Prostate gland (tissue), 2 donors: ENCODE data around the gene TBC1D14. TPM values are rescaled to one million over a fixed set of nuclear protein-coding genes. Genes with fewer than 3 reads are reported as not detected.
A peak's percentile ranks its signal among the peaks of the same experiment; 100 is the strongest.

Experiments used
- DNase-seq: peaks from one replicate; pipeline ENCODE4 v3.0.0-alpha.2; 2019; ENCODE audit warnings: low spot score
- H3K27ac ChIP-seq, 2 donors: fragments of 200-600 bp; sonication (generic); 2 replicates each; pipeline ENCODE4 v1.5.1; 2017 to 2019
- H3K27me3 ChIP-seq: fragments of 200-600 bp; sonication (generic); replicated peaks from 2 replicates; pipeline ENCODE4 v1.5.1; 2019; ENCODE audit not compliant: insufficient read depth
- H3K36me3 ChIP-seq, 2 donors: fragments of 200-600 bp; sonication (generic); 1 replicate in 1 of 2; 2 replicates in 1 of 2; pipeline versions ENCODE4 v1.5.1 to v1.8.1; 2017 to 2019
- H3K4me1 ChIP-seq: fragments of 200-600 bp; sonication (generic); replicated peaks from 2 replicates; pipeline ENCODE4 v1.5.1; 2019
- H3K4me3 ChIP-seq, 2 donors: fragments of 200-600 bp; sonication (generic); 2 replicates each; pipeline ENCODE4 v1.5.1; 2017 to 2019
- H3K9me3 ChIP-seq: fragments of 200-600 bp; sonication (generic); 2 replicates; pipeline ENCODE4 v1.5.1; 2017
- POLR2A ChIP-seq: fragments of 450-650 bp; IDR thresholded peaks from one replicate; pipeline ENCODE4 v1.6.1; 2016; ENCODE audit warnings: antibody characterized with exemption, mild to moderate bottlenecking
- POLR2AphosphoS5 ChIP-seq: sonication (generic); formaldehyde crosslinking; IDR thresholded peaks from one replicate; pipeline ENCODE4 v1.6.1; 2017; ENCODE audit warnings: antibody characterized with exemption
- WGBS: methylation state at CpG from one replicate; pipeline ENCODE4 v1.1.5; 2018; 5-methylcytosine and 5-hydroxymethylcytosine counted together
- intact Hi-C: fragments of 100-400 bp; cut with DNase I; formaldehyde crosslinking; loops from one replicate; pipeline ENCODE4 v1.14.2; 2022
- total RNA-seq, 2 donors: library from RNA; depleted of rRNA; stranded (reverse); fragments of >200 nt; gene quantifications; one replicate each; pipeline ENCODE4 v1.1.0, GENCODE V29; 2016
- TF ChIP-seq, protein P1 (sequence below), 4 experiments: fragments of 200-600 bp in 2 of 4; fragments of 450-650 bp in 2 of 4; sonication (generic) in 2 of 4; IDR thresholded peaks; 1 replicate in 3 of 4; 2 replicates in 1 of 4; pipeline ENCODE4 v1.5.1; 2016 to 2019; ENCODE audit warnings: antibody characterized with exemption in 4 of 4, mild to moderate bottlenecking in 2 of 4, moderate library complexity in 2 of 4

The TBC1D14 gene
- total RNA-seq, 2 donors from 2014 or later, result 56.2 to 90.5 TPM

DNA sequence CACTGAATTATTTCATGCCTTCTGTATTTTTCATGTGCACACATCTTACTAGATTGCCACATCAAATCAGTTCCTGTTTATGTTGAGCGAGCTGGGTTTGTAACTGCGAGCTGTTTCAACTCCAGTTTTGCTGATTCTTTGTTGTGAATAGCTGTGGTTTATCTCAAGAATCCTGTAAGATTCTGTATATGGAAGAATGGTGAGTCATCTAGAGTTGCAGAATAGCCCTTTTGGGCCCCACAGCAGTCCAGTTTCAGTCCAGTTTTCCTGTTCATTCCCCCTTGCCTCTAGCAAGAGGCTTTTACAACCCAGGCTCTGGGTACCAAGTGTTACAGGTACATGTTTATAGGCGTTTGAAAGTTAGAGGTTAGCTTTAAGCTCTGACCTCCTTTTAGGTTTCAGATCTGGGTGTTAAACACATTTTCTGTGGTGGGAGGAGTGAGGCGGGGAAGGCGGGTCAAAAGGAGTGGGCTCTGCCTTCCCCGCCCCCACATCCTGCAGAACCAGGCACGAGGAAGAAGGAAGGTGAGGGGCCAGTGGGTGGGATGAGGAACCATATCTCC lies 32.7 kb downstream of the TBC1D14 start:
- 27% methylated on average over 7 of the region's 7 CpGs for WGBS
- Histone ChIP-seq H3K4me1 (peaks cover 7% of the 10 kb centered on the region), H3K27ac (peak overlapping the region; percentile 56 to 63), H3K27me3 (no peaks in the 10 kb centered on the region), H3K9me3 (no peaks in the 10 kb centered on the region), H3K36me3 (no peaks in the 10 kb centered on the region), H3K4me3 (no peak overlapping the region)
- DNase-seq, result no peak
- TF ChIP-seq POLR2AphosphoS5, result peak; percentile 55
- TF ChIP-seq POLR2A, result no peak
- TF ChIP-seq, protein P1, sequence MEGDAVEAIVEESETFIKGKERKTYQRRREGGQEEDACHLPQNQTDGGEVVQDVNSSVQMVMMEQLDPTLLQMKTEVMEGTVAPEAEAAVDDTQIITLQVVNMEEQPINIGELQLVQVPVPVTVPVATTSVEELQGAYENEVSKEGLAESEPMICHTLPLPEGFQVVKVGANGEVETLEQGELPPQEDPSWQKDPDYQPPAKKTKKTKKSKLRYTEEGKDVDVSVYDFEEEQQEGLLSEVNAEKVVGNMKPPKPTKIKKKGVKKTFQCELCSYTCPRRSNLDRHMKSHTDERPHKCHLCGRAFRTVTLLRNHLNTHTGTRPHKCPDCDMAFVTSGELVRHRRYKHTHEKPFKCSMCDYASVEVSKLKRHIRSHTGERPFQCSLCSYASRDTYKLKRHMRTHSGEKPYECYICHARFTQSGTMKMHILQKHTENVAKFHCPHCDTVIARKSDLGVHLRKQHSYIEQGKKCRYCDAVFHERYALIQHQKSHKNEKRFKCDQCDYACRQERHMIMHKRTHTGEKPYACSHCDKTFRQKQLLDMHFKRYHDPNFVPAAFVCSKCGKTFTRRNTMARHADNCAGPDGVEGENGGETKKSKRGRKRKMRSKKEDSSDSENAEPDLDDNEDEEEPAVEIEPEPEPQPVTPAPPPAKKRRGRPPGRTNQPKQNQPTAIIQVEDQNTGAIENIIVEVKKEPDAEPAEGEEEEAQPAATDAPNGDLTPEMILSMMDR (IDR thresholded peaks at IDR 0.05), result no peak
- intact Hi-C loops, result no loop called here

DNA sequence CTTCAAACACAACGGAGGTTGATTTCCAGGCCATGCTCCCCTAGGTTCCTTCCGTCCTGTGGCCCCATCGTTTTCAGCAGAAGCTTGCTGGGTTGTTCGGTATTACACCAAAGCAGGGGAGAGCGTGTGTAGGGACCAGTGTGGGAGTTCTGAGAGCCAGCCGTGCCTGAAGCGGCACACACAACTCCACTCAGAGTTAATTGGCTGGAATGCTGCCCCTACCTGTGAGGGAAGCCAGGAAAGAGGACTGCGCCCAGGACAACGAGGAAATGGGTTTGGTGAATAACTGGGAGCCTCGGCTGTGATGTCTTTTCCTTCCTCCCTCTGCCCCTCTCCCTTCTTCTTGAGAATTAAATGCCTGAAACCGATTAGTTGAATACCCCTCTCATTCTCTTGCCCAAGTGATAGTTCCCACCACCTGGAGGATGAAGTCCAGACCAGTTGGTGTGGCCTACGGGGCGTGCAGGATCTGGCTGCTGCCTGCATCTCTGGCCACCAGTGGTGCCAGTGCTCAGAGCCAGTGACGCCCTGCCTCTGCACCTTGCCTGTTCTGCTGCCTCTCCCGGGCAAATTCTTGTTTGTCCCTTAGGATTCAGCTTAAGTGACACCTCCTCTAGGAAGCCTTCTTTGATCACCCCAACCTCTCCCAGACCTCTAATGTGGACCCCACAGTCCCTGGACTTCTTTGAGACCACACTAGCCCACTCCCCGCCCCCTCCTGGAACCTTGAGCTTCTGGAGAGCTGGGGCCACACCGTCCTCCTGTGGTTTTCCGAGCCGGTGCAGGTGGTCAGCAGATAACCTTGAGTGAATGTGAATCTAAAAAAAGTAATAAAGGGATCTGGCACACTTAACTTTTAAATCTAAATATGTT lies 33.6 kb downstream of the TBC1D14 start:
- peak overlapping the region; percentile 56 to 63 for H3K27ac ChIP-seq
- WGBS, result 62% methylated on average over 19 of the region's 19 CpGs
- no peaks in the 10 kb centered on the region for H3K9me3 ChIP-seq
- no peak overlapping the region for H3K4me3 ChIP-seq
- no peak for DNase-seq
- H3K4me1 ChIP-seq, result peaks cover 7% of the 10 kb centered on the region
- no peaks in the 10 kb centered on the region for H3K36me3 ChIP-seq
- TF ChIP-seq POLR2AphosphoS5 (no peak), POLR2A (no peak)
- TF ChIP-seq, protein P1 (IDR thresholded peaks at IDR 0.05), result no peak
- no peaks in the 10 kb centered on the region for H3K27me3 ChIP-seq
- intact Hi-C loops, result no loop called here

DNA sequence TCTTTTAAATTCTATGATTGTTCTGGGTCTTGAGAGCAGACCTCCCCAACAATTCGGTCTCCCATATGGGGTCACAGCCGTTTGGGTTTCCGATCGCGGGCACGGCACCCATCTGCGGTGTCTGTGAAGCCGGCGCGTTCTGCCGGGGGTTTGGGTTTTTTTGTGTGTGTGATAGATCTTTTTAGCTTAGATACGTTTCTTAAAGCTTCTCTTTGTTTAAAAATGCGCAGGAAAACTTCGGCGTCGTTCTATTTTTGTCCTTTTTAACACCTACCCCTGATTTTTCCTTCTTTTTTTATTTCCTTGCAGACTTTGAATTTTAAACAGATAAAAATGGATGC lies 34.2 kb downstream of the TBC1D14 start:
- Histone ChIP-seq H3K27ac (no peak overlapping the region), H3K9me3 (no peaks in the 10 kb centered on the region), H3K4me1 (peaks cover 7% of the 10 kb centered on the region), H3K27me3 (no peaks in the 10 kb centered on the region), H3K4me3 (no peak overlapping the region), H3K36me3 (no peaks in the 10 kb centered on the region)
- 91% methylated on average over 16 of the region's 16 CpGs for WGBS
- DNase-seq, result no peak
- TF ChIP-seq POLR2AphosphoS5, result no peak
- no peak for TF ChIP-seq POLR2A
- TF ChIP-seq, protein P1 (IDR thresholded peaks at IDR 0.05), result no peak
- intact Hi-C loops, result no loop called here

DNA sequence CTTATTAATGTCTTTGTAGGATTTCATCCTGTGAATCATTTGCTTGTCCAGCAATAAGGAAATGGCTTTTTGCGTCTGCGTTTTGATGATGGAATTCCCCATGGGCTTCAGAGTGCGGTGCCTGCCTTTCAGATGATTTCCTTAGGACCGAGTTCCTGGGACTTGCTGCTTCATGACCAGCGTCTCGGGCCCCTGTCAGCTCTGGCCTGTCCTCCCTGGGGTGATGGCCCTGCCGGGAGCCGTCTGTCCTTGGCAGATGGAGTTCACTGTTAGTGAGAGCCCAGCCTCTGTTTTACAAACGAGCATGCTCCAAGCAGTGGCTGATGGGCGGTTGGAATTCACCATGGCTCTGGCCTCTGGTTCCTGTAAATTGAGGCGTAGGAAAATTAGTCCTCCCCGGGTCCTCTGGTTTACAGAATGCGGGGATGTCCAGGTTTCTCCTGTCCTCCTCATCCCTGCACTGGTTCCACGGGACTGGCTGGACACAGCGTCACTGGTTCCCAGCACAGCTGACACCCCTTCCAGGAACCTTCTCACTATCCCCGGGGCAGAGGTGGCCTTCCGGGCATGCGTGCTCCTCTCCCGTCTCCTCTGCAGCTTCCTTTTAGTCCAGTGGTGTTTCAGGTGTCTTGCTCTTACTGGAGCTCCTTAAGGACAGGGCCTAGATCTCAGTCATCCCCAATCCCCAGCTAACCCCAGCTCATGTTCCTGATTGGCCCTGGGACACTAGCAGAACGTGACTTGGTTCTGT lies 34.9 kb downstream of the TBC1D14 start:
- intact Hi-C loops, result no loop called here
- DNase-seq, result no peak
- Histone ChIP-seq H3K4me1 (peaks cover 7% of the 10 kb centered on the region), H3K9me3 (no peaks in the 10 kb centered on the region), H3K4me3 (no peak overlapping the region), H3K27ac (no peak overlapping the region), H3K36me3 (no peaks in the 10 kb centered on the region), H3K27me3 (no peaks in the 10 kb centered on the region)
- no peak for TF ChIP-seq POLR2AphosphoS5
- no peak for TF ChIP-seq POLR2A
- WGBS, result 80% methylated on average over 20 of the region's 20 CpGs

DNA sequence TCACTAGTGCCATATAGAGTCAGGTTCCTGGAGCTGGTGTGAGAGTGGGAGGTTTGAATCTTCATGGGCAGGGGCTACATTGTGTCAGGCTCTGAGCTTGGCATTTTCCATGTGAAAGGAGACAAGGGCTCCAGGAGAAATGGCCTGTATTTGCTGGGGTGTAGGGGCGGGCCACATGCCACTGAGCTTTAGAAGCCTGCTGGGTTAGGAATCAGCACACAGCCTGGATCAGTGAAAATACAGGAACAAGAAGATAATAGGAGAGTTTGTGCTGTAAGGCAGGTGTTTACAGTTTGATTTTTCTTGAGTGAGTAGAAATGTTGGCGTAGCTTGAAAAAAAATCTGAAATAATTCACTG lies 35.4 kb downstream of the TBC1D14 start:
- Histone ChIP-seq H3K27ac (no peak overlapping the region), H3K4me1 (peaks cover 7% of the 10 kb centered on the region), H3K27me3 (no peaks in the 10 kb centered on the region), H3K36me3 (no peaks in the 10 kb centered on the region), H3K4me3 (no peak overlapping the region), H3K9me3 (no peaks in the 10 kb centered on the region)
- DNase-seq, result no peak
- WGBS, result 96% methylated on average over 2 of the region's 2 CpGs
- TF ChIP-seq POLR2A (no peak), POLR2AphosphoS5 (no peak)
- TF ChIP-seq, protein P1 (IDR thresholded peaks at IDR 0.05), result no peak
- intact Hi-C loops, result no loop called here
